Endothelial cell of umbilical vein (primary cell): ENCODE results near the gene AMER3. TPM values are rescaled to one million over a fixed set of nuclear protein-coding genes. Genes with fewer than 3 reads are reported as not detected.

Experiments
- BruUV-seq: library from RNA; stranded (reverse); fragments of 400-500 nt; replicated peaks from 2 replicates; lab custom pipeline; 2021; lab: Mats Ljungman, UMichigan
- CTCF ChIA-PET: fragments of 300-600, 350-600 bp; sonication (Branson Sonifier 250); formaldehyde crosslinking; loops from one replicate; lab custom pipeline; 2021; ENCODE audit warnings: antibody characterized with exemption, inconsistent platforms; lab: Charles Lee
- POLR2A ChIA-PET: fragments of 300-600, 350-600 bp; sonication (Branson Sonifier 250); formaldehyde crosslinking; loops from one replicate; lab custom pipeline; 2021; ENCODE audit warnings: antibody characterized with exemption, inconsistent platforms; lab: Charles Lee
- DNase-seq: peaks from one replicate; pipeline ENCODE4 v3.0.0-alpha.2; 2011; ENCODE audit warnings: low read depth, low spot score
- FAIRE-seq: peaks from 2 replicates; lab custom pipeline; 2011; peaks lifted over from hg19 to GRCh38; lab: Jason Lieb, UNC
- H2AFZ ChIP-seq: 2 replicates; pipeline ENCODE4 v1.6.0; 2012; ENCODE audit warnings: low read depth, low read length, control low read depth, inconsistent platforms
- H3K27ac ChIP-seq: 2 replicates; pipeline ENCODE4 v1.5.1; 2011; ENCODE audit warnings: low read depth, mild to moderate bottlenecking, control low read depth, low read length, moderate library complexity; ENCODE audit not compliant: insufficient read depth
- H3K27me3 ChIP-seq, 2 experiments: 2 replicates each; pipeline versions ENCODE4 v1.6.0 to v1.6.1; 2011; ENCODE audit warnings: low read length in 2 of 2, mixed read lengths in 1 of 2; ENCODE audit not compliant: control insufficient read depth in 2 of 2, insufficient read depth in 2 of 2
- H3K36me3 ChIP-seq, 2 experiments: 2 replicates in 1 of 2; 3 replicates in 1 of 2; pipeline ENCODE4 v1.5.1; 2011; ENCODE audit warnings: low read length in 2 of 2, mild to moderate bottlenecking in 1 of 2, moderate library complexity in 1 of 2; ENCODE audit not compliant: control insufficient read depth in 2 of 2, insufficient read depth in 2 of 2; ENCODE audit errors: extremely low read depth in 1 of 2
- H3K4me1 ChIP-seq: 3 replicates; pipeline ENCODE4 v1.5.1; 2011; ENCODE audit warnings: mild to moderate bottlenecking, low read length; ENCODE audit not compliant: control insufficient read depth, insufficient read depth; ENCODE audit errors: extremely low read depth
- H3K4me2 ChIP-seq: 2 replicates; pipeline ENCODE4 v1.6.1; 2011; ENCODE audit warnings: low read length, control low read depth, mixed read lengths; ENCODE audit not compliant: insufficient read depth
- H3K4me3 ChIP-seq, 3 experiments: fragments of 200-600 bp in 1 of 3; sonication (generic), shearing (Covaris generic) in 1 of 3; replicated peaks in 1 of 3; 2 replicates each; pipeline ENCODE4 v1.5.1; 2011 to 2016; ENCODE audit warnings: control low read depth in 3 of 3, low read length in 3 of 3, mild to moderate bottlenecking in 2 of 3, inconsistent platforms in 1 of 3, low read depth in 1 of 3, moderate library complexity in 1 of 3; ENCODE audit not compliant: insufficient read depth in 1 of 3
- H3K79me2 ChIP-seq: 2 replicates; pipeline ENCODE4 v1.6.0; 2012; ENCODE audit warnings: low read length, inconsistent platforms; ENCODE audit not compliant: control insufficient read depth, insufficient read depth
- H3K9ac ChIP-seq: replicated peaks from 2 replicates; pipeline ENCODE3; 2011; ENCODE audit warnings: low read length, control low read depth; ENCODE audit not compliant: insufficient read depth; ENCODE audit errors: extremely low read depth
- H3K9me1 ChIP-seq: replicated peaks from 3 replicates; pipeline ENCODE4 v1.6.0; 2011; ENCODE audit warnings: mild to moderate bottlenecking, low read length; ENCODE audit not compliant: control insufficient read depth, insufficient read depth; ENCODE audit errors: extremely low read depth
- H3K9me3 ChIP-seq: replicated peaks from 2 replicates; pipeline ENCODE4 v1.5.1; 2012; ENCODE audit warnings: low read length, inconsistent platforms; ENCODE audit not compliant: control insufficient read depth, insufficient read depth
- H4K20me1 ChIP-seq: replicated peaks from 2 replicates; pipeline ENCODE3; 2011; ENCODE audit warnings: mild to moderate bottlenecking, low read length; ENCODE audit not compliant: control insufficient read depth, insufficient read depth; ENCODE audit errors: extremely low read depth
- CTCF ChIP-seq, 2 donors: IDR thresholded peaks; 1 replicate in 1 of 2; 2 replicates in 1 of 2; pipeline ENCODE4 v1.5.1; 2011; ENCODE audit warnings: low read length in 2 of 2, mild to moderate bottlenecking in 2 of 2, moderate library complexity in 2 of 2, control low read depth in 1 of 2, inconsistent platforms in 1 of 2, low read depth in 1 of 2; ENCODE audit not compliant: insufficient read depth in 1 of 2; ENCODE audit errors: extremely low read depth in 1 of 2
- EZH2 ChIP-seq: IDR thresholded peaks from 2 replicates; pipeline ENCODE4 v1.6.1; 2012; ENCODE audit warnings: borderline replicate concordance, low read depth, mild to moderate bottlenecking, moderate library complexity, low read length, inconsistent platforms; ENCODE audit not compliant: severe bottlenecking
- FOS ChIP-seq: IDR thresholded peaks from 2 replicates; pipeline ENCODE4 v1.6.1; 2011; ENCODE audit warnings: mild to moderate bottlenecking, low read length, moderate library complexity, borderline replicate concordance; ENCODE audit not compliant: insufficient read depth
- GATA2 ChIP-seq: IDR thresholded peaks from 2 replicates; pipeline ENCODE4 v1.7.0; 2011; ENCODE audit warnings: low read depth, mild to moderate bottlenecking, moderate library complexity, mixed read lengths, low read length; ENCODE audit not compliant: insufficient read length, insufficient read depth
- JUN ChIP-seq: IDR thresholded peaks from 2 replicates; pipeline ENCODE4 v1.6.1; 2011; ENCODE audit warnings: borderline replicate concordance, low read depth; ENCODE audit not compliant: insufficient read length, insufficient read depth
- MYC ChIP-seq: IDR thresholded peaks from one replicate; pipeline ENCODE4 v1.6.1; 2011; ENCODE audit warnings: mild to moderate bottlenecking, low read depth, low read length
- POLR2A ChIP-seq: IDR thresholded peaks from 2 replicates; pipeline ENCODE4 v1.6.1; 2012; ENCODE audit warnings: low read depth, mild to moderate bottlenecking, control low read depth, low read length
- POLR2AphosphoS5 ChIP-seq: IDR thresholded peaks from 2 replicates; pipeline ENCODE4 v1.6.1; 2012; ENCODE audit warnings: low read depth, mild to moderate bottlenecking, control low read depth, low read length, moderate library complexity; ENCODE audit not compliant: insufficient read depth
- dilution Hi-C: fragments of 300-500 bp; cut with MboI; formaldehyde crosslinking; loops from one replicate; pipeline ENCODE4 v1.15.0; 2019; ENCODE audit warnings: low sequenced_read_pairs; ENCODE audit not compliant: extremely low pct_ligation_motif_present
- intact Hi-C: fragments of 100-400 bp; cut with micrococcal nuclease; formaldehyde crosslinking; loops from one replicate; pipeline ENCODE4 v1.10.0; 2022
- polyA plus RNA-seq, 4 experiments: library from polyadenylated mRNA; depleted of rRNA in 3 of 4; stranded (reverse) in 3 of 4; unstranded in 1 of 4; fragments of >200 nt; gene quantifications; 2 replicates each; pipeline versions ENCODE4 v1.2.1 to v1.2.3, GENCODE V29; 2011 to 2012; ENCODE audit warnings: missing spikeins in 1 of 4
- total RNA-seq: library from RNA; stranded (reverse); gene quantifications from 2 replicates; pipeline ENCODE4 v1.2.3, GENCODE V29; 2021
- TF ChIP-seq, protein P1 (sequence below): IDR thresholded peaks from 2 replicates; pipeline ENCODE4 v1.6.1; 2011; ENCODE audit not compliant: insufficient read depth, insufficient read length

Gene AMER3
- total and polyA plus RNA-seq, 2 donors (not counting 3 experiments of a cell fraction or from before 2014, with no cell fraction given), result not detected

DNA sequence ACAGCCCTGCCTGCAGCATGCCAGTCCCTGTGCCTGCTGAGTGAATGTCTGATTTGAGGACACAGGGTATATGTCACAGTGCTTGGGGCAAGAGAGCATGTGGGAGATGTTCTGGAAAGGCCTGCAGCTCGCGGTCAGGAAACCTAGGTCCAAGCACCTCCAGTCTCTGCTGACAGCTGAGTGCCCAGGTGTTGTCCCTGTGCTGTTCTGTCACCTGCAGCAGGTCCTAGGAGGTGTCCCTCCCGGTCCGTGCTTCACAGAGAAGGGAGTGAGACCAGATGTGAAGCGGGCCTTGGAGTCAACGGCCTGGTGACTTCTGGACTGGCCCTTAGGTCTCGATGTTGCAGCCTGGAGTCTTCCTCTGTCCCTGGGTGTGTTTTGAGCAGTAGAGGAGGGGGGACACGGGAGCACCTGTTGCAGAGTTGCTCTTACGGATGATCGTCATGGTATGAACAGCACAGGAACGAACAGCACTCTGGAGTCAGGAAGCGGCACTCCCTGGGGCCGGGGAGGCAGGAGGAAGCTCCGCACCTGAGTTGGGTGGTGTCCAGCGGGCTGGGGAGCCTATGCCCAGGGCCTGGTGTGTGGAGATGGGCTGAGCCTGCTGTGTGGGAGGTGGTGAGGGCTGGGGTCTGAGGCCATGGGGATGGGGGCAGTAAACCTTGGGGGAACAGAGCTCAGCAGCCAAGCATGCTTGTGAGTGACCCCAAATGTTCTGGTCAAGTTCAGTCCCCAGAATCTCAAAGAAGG, 59.8 kb downstream of the AMER3 start:
- intact Hi-C loops, result no loop called here
- Histone ChIP-seq H4K20me1 (no peaks in the 10 kb centered on the region), H3K9ac (no peak overlapping the region), H3K79me2 (no peaks in the 10 kb centered on the region), H2AFZ (no peak overlapping the region), H3K9me3 (no peaks in the 10 kb centered on the region), H3K4me2 (no peak overlapping the region), H3K27me3 (no peaks in the 10 kb centered on the region), H3K27ac (no peak overlapping the region), H3K36me3 (no peaks in the 10 kb centered on the region), H3K9me1 (no peaks in the 10 kb centered on the region), H3K4me1 (no peaks in the 10 kb centered on the region), H3K4me3 (no peak overlapping the region)
- CTCF ChIA-PET, result no interaction called here
- POLR2A ChIA-PET, result no interaction called here
- TF ChIP-seq CTCF (IDR thresholded peaks at IDR 0.05; ENCODE audit: extremely low read depth in 1 of 2, insufficient read depth in 1 of 2, low read depth in 1 of 2, low read length in 2 of 2) (no peak), POLR2A (no peak), FOS (no peak), MYC (no peak), POLR2AphosphoS5 (no peak), GATA2 (no peak), JUN (no peak), EZH2 (no peak)
- TF ChIP-seq, protein P1, sequence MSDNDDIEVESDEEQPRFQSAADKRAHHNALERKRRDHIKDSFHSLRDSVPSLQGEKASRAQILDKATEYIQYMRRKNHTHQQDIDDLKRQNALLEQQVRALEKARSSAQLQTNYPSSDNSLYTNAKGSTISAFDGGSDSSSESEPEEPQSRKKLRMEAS, result no peak
- no peak for DNase-seq
- FAIRE-seq, result no peak
- dilution Hi-C loops, result no loop called here
- BruUV-seq, result no TSS peak

Other genes with a start within 250 kb of the AMER3 start
- 0.13 and 0.16 TPM in 2 replicates for gene POTEI, start 246.2 kb upstream of the AMER3 start, total RNA-seq
- gene POTEI, start 246.2 kb upstream of the AMER3 start, polyA plus RNA-seq, result 0.10 TPM in 2 replicates
- gene CFC1B, start 234.3 kb upstream of the AMER3 start, total RNA-seq, result not detected in 2 replicates
- gene CFC1B, start 234.3 kb upstream of the AMER3 start, polyA plus RNA-seq, result not detected in 2 replicates
- gene CFC1, start 156.0 kb upstream of the AMER3 start, total RNA-seq, result not detected in 2 replicates
- gene CFC1, start 156.0 kb upstream of the AMER3 start, polyA plus RNA-seq, result not detected in 2 replicates
- gene POTEJ, start 144.1 kb upstream of the AMER3 start, total RNA-seq, result 0.24 TPM in 1 of 2 replicates, not detected in the other
- gene POTEJ, start 144.1 kb upstream of the AMER3 start, polyA plus RNA-seq, result 0.03 TPM in 2 replicates
- gene GPR148, start 26.5 kb upstream of the AMER3 start, total RNA-seq, result not detected in 2 replicates
- not detected in 2 replicates for gene GPR148, start 26.5 kb upstream of the AMER3 start, polyA plus RNA-seq
- gene ARHGEF4, start 81.4 kb downstream of the AMER3 start, total RNA-seq, result not detected in 2 replicates
- 0.03 TPM in 1 of 2 replicates, not detected in the other for gene ARHGEF4, start 81.4 kb downstream of the AMER3 start, polyA plus RNA-seq